Uterus (tissue), 4 donors: ENCODE results near the gene UNC13B. TPM values are rescaled to one million over a fixed set of nuclear protein-coding genes. Genes with fewer than 3 reads are reported as not detected.

Source experiments
- DNase-seq, 2 donors: peaks; one replicate each; pipeline ENCODE4 v3.0.0-alpha.2; 2019 to 2020
- H3K27ac ChIP-seq, 2 donors: fragments of 200-600 bp; sonication (generic); 1 replicate in 1 of 2; 2 replicates in 1 of 2; pipeline ENCODE4 v1.5.1; 2016 to 2018
- H3K27me3 ChIP-seq, 2 donors: fragments of 200-600 bp; sonication (generic); one replicate each; pipeline ENCODE4 v1.5.1; 2018 to 2019; ENCODE audit warnings: control low read depth in 1 of 2
- H3K36me3 ChIP-seq, 2 donors: fragments of 200-600 bp; sonication (generic); one replicate each; pipeline ENCODE4 v1.5.1; 2019; ENCODE audit warnings: control low read depth in 1 of 2
- H3K4me1 ChIP-seq, 2 donors: fragments of 200-600 bp; sonication (generic); one replicate each; pipeline ENCODE4 v1.5.1; 2018 to 2019; ENCODE audit warnings: control low read depth in 1 of 2
- H3K4me3 ChIP-seq, 2 donors: fragments of 200-600 bp; sonication (generic); 1 replicate in 1 of 2; 2 replicates in 1 of 2; pipeline ENCODE4 v1.5.1; 2018 to 2019; ENCODE audit warnings: mild to moderate bottlenecking in 1 of 2
- H3K9me3 ChIP-seq, 2 donors: fragments of 200-600 bp; sonication (generic); one replicate each; pipeline ENCODE4 v1.5.1; 2019; ENCODE audit warnings: control low read depth in 1 of 2
- CTCF ChIP-seq, 4 experiments: fragments of 200-600 bp in 2 of 4; fragments of 450-650 bp in 2 of 4; sonication (generic) in 2 of 4; IDR thresholded peaks; one replicate each; pipeline ENCODE4 v1.5.1; 2016 to 2019; ENCODE audit warnings: antibody characterized with exemption in 4 of 4, mild to moderate bottlenecking in 2 of 4, moderate library complexity in 1 of 4
- POLR2A ChIP-seq, 2 donors: fragments of 450-650 bp; IDR thresholded peaks; one replicate each; pipeline ENCODE4 v1.6.1; 2016; ENCODE audit warnings: antibody characterized with exemption in 2 of 2, mild to moderate bottlenecking in 1 of 2, moderate library complexity in 1 of 2
- intact Hi-C: fragments of 100-400 bp; cut with DNase I; formaldehyde crosslinking; loops from one replicate; pipeline ENCODE4 v1.15.1; 2023; ENCODE audit warnings: low total_unique reads
- total RNA-seq, 4 donors: library from RNA; depleted of rRNA in 3 of 4; stranded (reverse); fragments of >200 nt in 3 of 4; gene quantifications; one replicate each; pipeline versions ENCODE4 v1.1.0 to v1.2.4, GENCODE V29; 2014 to 2023
- donor health status: DM: yes; HTN: yes; CAD: no.

The UNC13B gene
- total RNA-seq, 4 donors from 2014 or later, result 11.2 to 37.1 (median 14.6) TPM

GRCh38 chr9:35353731-35354365 lies 192.0 kb downstream of the UNC13B start:
- no peaks in the 10 kb centered on the region for H3K27me3 ChIP-seq
- intact Hi-C loops, result no loop called here
- no peak for TF ChIP-seq CTCF (IDR thresholded peaks at IDR 0.05)
- no peak for TF ChIP-seq POLR2A (IDR thresholded peaks at IDR 0.05)

DNA sequence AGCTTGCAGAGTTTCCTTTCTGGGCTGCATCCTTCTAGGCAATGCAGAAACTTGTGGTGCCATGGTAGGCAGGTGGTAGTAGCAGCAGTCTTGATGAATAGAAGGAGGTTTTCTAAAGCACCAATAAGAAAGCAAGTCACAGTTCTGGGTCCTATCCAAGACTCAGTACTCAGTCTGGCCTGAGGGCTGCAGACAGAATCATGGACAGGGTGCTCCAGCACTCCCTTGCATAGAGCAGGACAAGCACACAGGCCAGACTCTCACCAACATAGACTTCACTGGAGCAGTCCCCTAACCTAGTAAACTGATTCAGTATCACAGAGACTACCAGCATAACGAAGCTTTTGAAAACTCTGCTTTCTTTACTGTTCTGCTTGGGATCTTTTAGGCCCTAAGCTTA lies 194.1 kb downstream of the UNC13B start:
- intact Hi-C loops, result no loop called here
- DNase-seq, result no peak
- TF ChIP-seq CTCF (IDR thresholded peaks at IDR 0.05) (no peak), POLR2A (IDR thresholded peaks at IDR 0.05) (no peak)
- Histone ChIP-seq H3K27ac (no peak overlapping the region), H3K36me3 (no peaks in the 10 kb centered on the region), H3K27me3 (no peaks in the 10 kb centered on the region), H3K4me1 (no peaks in the 10 kb centered on the region), H3K4me3 (no peak overlapping the region), H3K9me3 (no peaks in the 10 kb centered on the region)

More at GRCh38 chr9:35353731-35354365, 192.0 kb downstream of the UNC13B start:
- H3K4me3 ChIP-seq, result no peak overlapping the region
- H3K36me3 ChIP-seq, result no peaks in the 10 kb centered on the region
- H3K27ac ChIP-seq, result no peak overlapping the region
- no peak for DNase-seq
- H3K9me3 ChIP-seq, result no peaks in the 10 kb centered on the region
- H3K4me1 ChIP-seq, result no peaks in the 10 kb centered on the region

DNA sequence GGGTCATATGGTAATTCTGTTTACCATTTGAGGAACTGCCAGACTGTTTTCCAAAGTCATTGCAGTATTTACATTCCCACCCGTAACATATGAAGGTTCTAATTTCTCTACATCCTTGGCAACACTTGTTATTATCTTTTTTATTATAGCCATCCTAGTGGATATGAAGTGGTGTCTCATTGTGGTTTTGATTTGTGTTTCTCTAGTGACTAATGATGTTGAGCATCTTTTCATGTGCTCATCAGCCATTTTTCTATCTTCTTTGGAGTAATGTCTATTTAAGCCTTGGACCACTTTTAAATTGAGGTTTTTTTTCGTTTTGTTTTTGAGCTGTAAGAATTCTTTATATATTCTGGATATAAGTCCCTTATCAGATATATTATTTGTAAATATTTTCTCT lies 195.3 kb downstream of the UNC13B start:
- Histone ChIP-seq H3K36me3 (no peaks in the 10 kb centered on the region), H3K4me3 (no peak overlapping the region), H3K27me3 (no peaks in the 10 kb centered on the region), H3K9me3 (no peaks in the 10 kb centered on the region), H3K4me1 (no peaks in the 10 kb centered on the region), H3K27ac (no peak overlapping the region)
- TF ChIP-seq CTCF (IDR thresholded peaks at IDR 0.05) (no peak), POLR2A (IDR thresholded peaks at IDR 0.05) (no peak)
- no peak for DNase-seq
- intact Hi-C loops, result no loop called here

- intact Hi-C loops, result no loop called here
- TF ChIP-seq POLR2A (IDR thresholded peaks at IDR 0.05) (no peak), CTCF (IDR thresholded peaks at IDR 0.05) (no peak)
- H3K27me3 ChIP-seq, result no peaks in the 10 kb centered on the region
- no peak overlapping the region for H3K27ac ChIP-seq
- DNase-seq, result no peak
- no peak overlapping the region for H3K4me3 ChIP-seq
- no peaks in the 10 kb centered on the region for H3K4me1 ChIP-seq
- H3K36me3 ChIP-seq, result no peaks in the 10 kb centered on the region
- H3K9me3 ChIP-seq, result no peaks in the 10 kb centered on the region
Measured at GRCh38 chr9:35357826-35358225, 196.0 kb downstream of the UNC13B start.

GRCh38 chr9:35364817-35365585 lies 203.2 kb downstream of the UNC13B start:
- no peak overlapping the region for H3K27ac ChIP-seq
- no peaks in the 10 kb centered on the region for H3K9me3 ChIP-seq
- H3K27me3 ChIP-seq, result no peaks in the 10 kb centered on the region
- no peak for TF ChIP-seq CTCF (IDR thresholded peaks at IDR 0.05)
- TF ChIP-seq POLR2A (IDR thresholded peaks at IDR 0.05), result no peak
- H3K36me3 ChIP-seq, result no peaks in the 10 kb centered on the region
- H3K4me1 ChIP-seq, result no peaks in the 10 kb centered on the region
- intact Hi-C loops, result no loop called here
- no peak overlapping the region for H3K4me3 ChIP-seq
- no peak for DNase-seq
